Panc1 (cell line): Measurements from ENCODE around the gene TTC38.

Experiments used
- CTCF ChIP-seq: fragments of 450-650 bp; IDR thresholded peaks from 2 replicates; pipeline ENCODE4 v1.5.1; 2017; ENCODE audit warnings: mild to moderate bottlenecking
- REST ChIP-seq, 2 experiments: IDR thresholded peaks; 2 replicates each; pipeline ENCODE4 v1.6.1; 2011 to 2012; ENCODE audit warnings: low read depth in 2 of 2, control low read depth in 1 of 2, low read length in 1 of 2, mild to moderate bottlenecking in 1 of 2, moderate library complexity in 1 of 2; ENCODE audit not compliant: insufficient read depth in 1 of 2

- TF ChIP-seq CTCF (no peak), REST (IDR thresholded peaks at IDR 0.05; ENCODE audit: insufficient read depth in 1 of 2, low read depth in 2 of 2, low read length in 1 of 2) (no peak)
Measured at GRCh38 chr22:46246178-46246577, 21.6 kb upstream of the TTC38 start.
